Measurements from ENCODE around the gene AASDH. TPM values are rescaled to one million over a fixed set of nuclear protein-coding genes. Genes with fewer than 3 reads are reported as not detected.

The AASDH gene
- total RNA-seq, 2 experiments from 2014 or later = 10.4 to 13.9 TPM

DNA sequence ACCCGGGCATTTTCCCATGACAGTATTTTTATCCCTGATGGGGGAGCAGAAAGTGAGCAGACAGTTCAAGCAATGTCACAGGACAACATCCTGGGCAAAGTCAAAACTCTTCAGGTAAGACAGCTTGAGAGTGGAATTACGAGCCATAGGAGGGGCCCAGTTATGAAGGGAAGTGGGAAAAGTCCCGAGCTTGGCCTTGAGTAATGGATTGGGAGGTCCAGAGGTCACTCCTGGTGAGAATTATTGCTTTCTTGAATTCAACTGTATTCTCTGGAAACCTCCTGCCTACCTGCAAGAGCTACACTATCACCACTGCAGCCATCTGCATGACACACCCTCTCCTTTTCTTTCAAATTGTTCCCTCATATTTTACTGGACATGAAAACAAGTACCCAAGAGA is 89.1 kb downstream of the AASDH start:
- no TSS peak for BruUV-seq (replicated peaks)
- ChIA-PET POLR2A (interaction anchor here (0.6 to 1.4 kb wide), 2 partner anchors 9 to 338 kb away, joined by 3 read pairs; no protein-coding TSS in a partner anchor), CTCF (ENCODE audit: unreplicated experiment) (no interaction called here)

DNA sequence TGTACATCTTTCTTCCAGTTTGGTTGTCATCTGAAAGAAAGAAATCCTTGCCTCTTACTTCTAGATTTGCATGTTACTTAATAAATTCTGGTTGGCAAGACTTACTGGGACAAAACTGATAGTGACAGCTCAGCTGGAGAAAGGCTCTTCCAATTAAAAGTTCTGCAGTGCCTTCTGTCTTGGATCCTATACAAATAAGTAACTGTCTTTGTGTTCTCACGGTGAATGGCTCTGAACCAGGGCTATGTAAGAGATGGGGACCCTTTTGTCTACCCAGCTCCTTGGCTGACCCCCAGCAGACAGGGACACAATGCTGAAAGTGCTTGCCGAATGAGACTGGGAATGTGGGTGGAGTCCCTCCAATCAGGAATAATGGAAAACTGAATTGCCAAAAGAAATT is 89.5 kb downstream of the AASDH start:
- no peak for DNase-seq (ENCODE audit: low spot score)
- intact Hi-C loops (cut with micrococcal nuclease; ENCODE audit: unreplicated experiment) = no loop called here
- CTCF ChIA-PET (ENCODE audit: unreplicated experiment) = no interaction called here

More for the DNA sequence above, 89.1 kb downstream of the AASDH start:
- H3K4me1 ChIP-seq (ENCODE audit: insufficient read depth, low read length, poor library complexity, severe bottlenecking) = no peaks in the 10 kb centered on the region
- intact Hi-C loops (cut with micrococcal nuclease; ENCODE audit: unreplicated experiment) = no loop called here
- H3K9me3 ChIP-seq (ENCODE audit: low read length) = no peaks in the 10 kb centered on the region
- no peak overlapping the region for H3K4me2 ChIP-seq (ENCODE audit: low read length)
- H3K36me3 ChIP-seq (ENCODE audit: insufficient read depth, low read length) = no peaks in the 10 kb centered on the region
- no peaks in the 10 kb centered on the region for H3K79me2 ChIP-seq (ENCODE audit: insufficient read depth, low read depth, low read length)
- no peaks in the 10 kb centered on the region for H4K20me1 ChIP-seq (ENCODE audit: insufficient read depth, low read length)
- no peaks in the 10 kb centered on the region for H3K9me2 ChIP-seq (ENCODE audit: insufficient read depth, low read length)
- H3K4me3 ChIP-seq (ENCODE audit: low read depth, low read length, poor library complexity, severe bottlenecking) = no peak overlapping the region
- no peak overlapping the region for H2AFZ ChIP-seq (ENCODE audit: low read length)
- no peak for DNase-seq (ENCODE audit: low spot score)
- no peak for TF ChIP-seq EZH2phosphoT487 (IDR thresholded peaks at IDR 0.05; ENCODE audit: borderline replicate concordance, low read depth, low read length)
- TF ChIP-seq, protein P1, sequence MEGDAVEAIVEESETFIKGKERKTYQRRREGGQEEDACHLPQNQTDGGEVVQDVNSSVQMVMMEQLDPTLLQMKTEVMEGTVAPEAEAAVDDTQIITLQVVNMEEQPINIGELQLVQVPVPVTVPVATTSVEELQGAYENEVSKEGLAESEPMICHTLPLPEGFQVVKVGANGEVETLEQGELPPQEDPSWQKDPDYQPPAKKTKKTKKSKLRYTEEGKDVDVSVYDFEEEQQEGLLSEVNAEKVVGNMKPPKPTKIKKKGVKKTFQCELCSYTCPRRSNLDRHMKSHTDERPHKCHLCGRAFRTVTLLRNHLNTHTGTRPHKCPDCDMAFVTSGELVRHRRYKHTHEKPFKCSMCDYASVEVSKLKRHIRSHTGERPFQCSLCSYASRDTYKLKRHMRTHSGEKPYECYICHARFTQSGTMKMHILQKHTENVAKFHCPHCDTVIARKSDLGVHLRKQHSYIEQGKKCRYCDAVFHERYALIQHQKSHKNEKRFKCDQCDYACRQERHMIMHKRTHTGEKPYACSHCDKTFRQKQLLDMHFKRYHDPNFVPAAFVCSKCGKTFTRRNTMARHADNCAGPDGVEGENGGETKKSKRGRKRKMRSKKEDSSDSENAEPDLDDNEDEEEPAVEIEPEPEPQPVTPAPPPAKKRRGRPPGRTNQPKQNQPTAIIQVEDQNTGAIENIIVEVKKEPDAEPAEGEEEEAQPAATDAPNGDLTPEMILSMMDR (conservative IDR thresholded peaks at IDR 0.05; ENCODE audit: low read length) = no peak
- H3K27ac ChIP-seq (ENCODE audit: low read depth, low read length, poor library complexity, severe bottlenecking) = no peak overlapping the region

DNA sequence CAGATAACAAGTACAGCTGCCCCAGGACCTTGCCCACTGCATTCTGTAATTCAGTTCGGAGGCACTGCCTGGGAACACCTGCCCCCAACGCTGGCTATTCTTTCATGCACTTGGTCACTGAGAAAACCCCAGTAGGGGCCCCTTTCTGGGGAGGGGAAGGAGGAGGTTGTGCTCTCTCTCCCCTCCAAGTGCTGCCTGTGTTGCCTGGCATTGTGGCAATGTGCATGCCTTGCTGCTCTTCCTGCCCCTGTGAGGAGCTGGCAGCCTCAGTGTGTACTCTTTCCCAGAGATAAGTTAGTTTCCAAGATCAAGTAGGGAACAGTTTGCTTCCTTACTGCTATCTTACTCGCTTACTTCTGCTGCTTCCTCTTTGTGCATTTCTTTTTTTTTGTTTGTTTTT is 90.8 kb downstream of the AASDH start:
- Histone ChIP-seq H3K9me3 (ENCODE audit: low read length) (no peaks in the 10 kb centered on the region), H3K27ac (ENCODE audit: low read depth, low read length, poor library complexity, severe bottlenecking) (no peak overlapping the region), H2AFZ (ENCODE audit: low read length) (no peak overlapping the region), H3K4me2 (ENCODE audit: low read length) (no peak overlapping the region), H3K36me3 (ENCODE audit: insufficient read depth, low read length) (no peaks in the 10 kb centered on the region), H3K4me3 (ENCODE audit: low read depth, low read length, poor library complexity, severe bottlenecking) (no peak overlapping the region), H3K9me2 (ENCODE audit: insufficient read depth, low read length) (no peaks in the 10 kb centered on the region), H3K4me1 (ENCODE audit: insufficient read depth, low read length, poor library complexity, severe bottlenecking) (no peaks in the 10 kb centered on the region), H4K20me1 (ENCODE audit: insufficient read depth, low read length) (no peaks in the 10 kb centered on the region), H3K79me2 (ENCODE audit: insufficient read depth, low read depth, low read length) (no peaks in the 10 kb centered on the region)
- POLR2A ChIA-PET = no interaction called here
- no peak for DNase-seq (ENCODE audit: low spot score)
- CTCF ChIA-PET (ENCODE audit: unreplicated experiment) = no interaction called here
- intact Hi-C loops (cut with micrococcal nuclease; ENCODE audit: unreplicated experiment) = no loop called here
- TF ChIP-seq EZH2phosphoT487 (IDR thresholded peaks at IDR 0.05; ENCODE audit: borderline replicate concordance, low read depth, low read length) = no peak
- TF ChIP-seq, protein P1 (conservative IDR thresholded peaks at IDR 0.05; ENCODE audit: low read length) = no peak
- no TSS peak for BruUV-seq (replicated peaks)

More for the DNA sequence above, 89.5 kb downstream of the AASDH start:
- Histone ChIP-seq H3K9me3 (ENCODE audit: low read length) (no peaks in the 10 kb centered on the region), H3K4me2 (ENCODE audit: low read length) (no peak overlapping the region), H3K79me2 (ENCODE audit: insufficient read depth, low read depth, low read length) (no peaks in the 10 kb centered on the region), H2AFZ (ENCODE audit: low read length) (no peak overlapping the region), H3K4me1 (ENCODE audit: insufficient read depth, low read length, poor library complexity, severe bottlenecking) (no peaks in the 10 kb centered on the region), H4K20me1 (ENCODE audit: insufficient read depth, low read length) (no peaks in the 10 kb centered on the region), H3K36me3 (ENCODE audit: insufficient read depth, low read length) (no peaks in the 10 kb centered on the region), H3K4me3 (ENCODE audit: low read depth, low read length, poor library complexity, severe bottlenecking) (no peak overlapping the region), H3K27ac (ENCODE audit: low read depth, low read length, poor library complexity, severe bottlenecking) (no peak overlapping the region), H3K9me2 (ENCODE audit: insufficient read depth, low read length) (no peaks in the 10 kb centered on the region)
- no TSS peak for BruUV-seq (replicated peaks)
- no peak for TF ChIP-seq EZH2phosphoT487 (IDR thresholded peaks at IDR 0.05; ENCODE audit: borderline replicate concordance, low read depth, low read length)
- TF ChIP-seq, protein P1 (conservative IDR thresholded peaks at IDR 0.05; ENCODE audit: low read length) = no peak
- POLR2A ChIA-PET = no interaction called here

Measured in OCI-LY7 (cell line).